T-helper 1 cell treated with Interleukin-12 subunit alpha and Interleukin-12 subunit beta and Interleukin-4 antibody, amounts not matched to agents 30 μg/mL and 1 μg/mL, for 36 hours (primary cell): ENCODE results near the gene PLA2G2C.

Experiments used
- H3K27ac Mint-ChIP-seq: one replicate; pipeline ENCODE4 v1.8.0; 2021; ENCODE audit warnings: mild to moderate bottlenecking, mixed read lengths
- H3K27me3 Mint-ChIP-seq: one replicate; pipeline ENCODE4 v1.8.0; 2021; ENCODE audit warnings: low read depth, mixed read lengths
- H3K36me3 Mint-ChIP-seq: one replicate; pipeline ENCODE4 v1.8.0; 2021; ENCODE audit warnings: low read depth, mixed read lengths
- H3K4me1 Mint-ChIP-seq: one replicate; pipeline ENCODE4 v1.8.0; 2021; ENCODE audit warnings: low read depth, mixed read lengths
- H3K4me3 Mint-ChIP-seq: one replicate; pipeline ENCODE4 v1.8.0; 2021; ENCODE audit warnings: mild to moderate bottlenecking, moderate library complexity, mixed read lengths
- H3K9me3 Mint-ChIP-seq: one replicate; pipeline ENCODE4 v1.8.0; 2021; ENCODE audit warnings: mixed read lengths

Gene PLA2G2C

GRCh38 chr1:20183035-20183434, 3.3 kb downstream of the PLA2G2C start:
- Mint-ChIP-seq H3K9me3 (peaks cover 14% of the 10 kb centered on the region), H3K4me1 (peaks cover 43% of the 10 kb centered on the region), H3K4me3 (no peak overlapping the region), H3K36me3 (peaks cover 9% of the 10 kb centered on the region), H3K27me3 (no peaks in the 10 kb centered on the region), H3K27ac (no peak overlapping the region)

GRCh38 chr1:20182415-20182814, 3.9 kb downstream of the PLA2G2C start:
- no peak overlapping the region for H3K27ac Mint-ChIP-seq
- no peaks in the 10 kb centered on the region for H3K27me3 Mint-ChIP-seq
- no peak overlapping the region for H3K4me3 Mint-ChIP-seq
- H3K4me1 Mint-ChIP-seq = peaks cover 36% of the 10 kb centered on the region
- H3K9me3 Mint-ChIP-seq = peaks cover 14% of the 10 kb centered on the region
- peaks cover 9% of the 10 kb centered on the region for H3K36me3 Mint-ChIP-seq

GRCh38 chr1:20180844-20181207, 5.5 kb downstream of the PLA2G2C start:
- Mint-ChIP-seq H3K27ac (no peak overlapping the region), H3K4me1 (peaks cover 25% of the 10 kb centered on the region), H3K9me3 (peaks cover 14% of the 10 kb centered on the region), H3K4me3 (no peak overlapping the region), H3K27me3 (no peaks in the 10 kb centered on the region), H3K36me3 (peaks cover 9% of the 10 kb centered on the region)

GRCh38 chr1:20180129-20180843, 6.0 kb downstream of the PLA2G2C start:
- Mint-ChIP-seq H3K9me3 (peaks cover 14% of the 10 kb centered on the region), H3K27me3 (no peaks in the 10 kb centered on the region), H3K4me3 (no peak overlapping the region), H3K27ac (no peak overlapping the region), H3K4me1 (peaks cover 25% of the 10 kb centered on the region), H3K36me3 (peaks cover 9% of the 10 kb centered on the region)

- H3K4me3 Mint-ChIP-seq = no peak overlapping the region
- H3K36me3 Mint-ChIP-seq = peaks cover 9% of the 10 kb centered on the region
- no peaks in the 10 kb centered on the region for H3K27me3 Mint-ChIP-seq
- no peak overlapping the region for H3K27ac Mint-ChIP-seq
- peaks cover 14% of the 10 kb centered on the region for H3K9me3 Mint-ChIP-seq
- H3K4me1 Mint-ChIP-seq = peaks cover 24% of the 10 kb centered on the region
These were observed 6.8 kb downstream of the PLA2G2C start for GRCh38 chr1:20179371-20180128.

GRCh38 chr1:20178634-20179370, 7.5 kb downstream of the PLA2G2C start:
- H3K9me3 Mint-ChIP-seq = peaks cover 14% of the 10 kb centered on the region
- peaks cover 19% of the 10 kb centered on the region for H3K4me1 Mint-ChIP-seq
- peaks cover 4% of the 10 kb centered on the region for H3K36me3 Mint-ChIP-seq
- H3K4me3 Mint-ChIP-seq = no peak overlapping the region
- H3K27ac Mint-ChIP-seq = no peak overlapping the region
- H3K27me3 Mint-ChIP-seq = no peaks in the 10 kb centered on the region

GRCh38 chr1:20174937-20175666, 11.2 kb downstream of the PLA2G2C start:
- Mint-ChIP-seq H3K27ac (peak overlapping the region; percentile 46), H3K4me3 (no peak overlapping the region), H3K36me3 (no peaks in the 10 kb centered on the region), H3K27me3 (no peaks in the 10 kb centered on the region), H3K9me3 (peaks cover 11% of the 10 kb centered on the region), H3K4me1 (peaks cover 21% of the 10 kb centered on the region)

- H3K4me1 Mint-ChIP-seq = peaks cover 25% of the 10 kb centered on the region
- no peak overlapping the region for H3K27ac Mint-ChIP-seq
- H3K27me3 Mint-ChIP-seq = no peaks in the 10 kb centered on the region
- H3K36me3 Mint-ChIP-seq = no peaks in the 10 kb centered on the region
- no peaks in the 10 kb centered on the region for H3K9me3 Mint-ChIP-seq
- no peak overlapping the region for H3K4me3 Mint-ChIP-seq
These were observed 14.2 kb downstream of the PLA2G2C start for GRCh38 chr1:20172033-20172590.

GRCh38 chr1:20169932-20170331, 16.4 kb downstream of the PLA2G2C start:
- H3K27me3 Mint-ChIP-seq = peaks cover 5% of the 10 kb centered on the region
- no peak overlapping the region for H3K4me3 Mint-ChIP-seq
- H3K4me1 Mint-ChIP-seq = peaks cover 19% of the 10 kb centered on the region
- no peak overlapping the region for H3K27ac Mint-ChIP-seq
- peaks cover 3% of the 10 kb centered on the region for H3K9me3 Mint-ChIP-seq
- no peaks in the 10 kb centered on the region for H3K36me3 Mint-ChIP-seq

GRCh38 chr1:20168564-20169491, 17.5 kb downstream of the PLA2G2C start:
- H3K4me3 Mint-ChIP-seq = no peak overlapping the region
- peaks cover 3% of the 10 kb centered on the region for H3K9me3 Mint-ChIP-seq
- no peak overlapping the region for H3K27ac Mint-ChIP-seq
- H3K36me3 Mint-ChIP-seq = peaks cover 1% of the 10 kb centered on the region
- peaks cover 5% of the 10 kb centered on the region for H3K27me3 Mint-ChIP-seq
- H3K4me1 Mint-ChIP-seq = peaks cover 15% of the 10 kb centered on the region

GRCh38 chr1:20167126-20167525, 19.2 kb downstream of the PLA2G2C start:
- Mint-ChIP-seq H3K4me1 (peaks cover 12% of the 10 kb centered on the region), H3K27me3 (peaks cover 5% of the 10 kb centered on the region), H3K4me3 (no peak overlapping the region), H3K27ac (no peak overlapping the region), H3K36me3 (peaks cover 1% of the 10 kb centered on the region), H3K9me3 (peaks cover 9% of the 10 kb centered on the region)

GRCh38 chr1:20166051-20166450, 20.3 kb downstream of the PLA2G2C start:
- Mint-ChIP-seq H3K9me3 (peaks cover 17% of the 10 kb centered on the region), H3K27ac (no peak overlapping the region), H3K4me1 (peaks cover 5% of the 10 kb centered on the region), H3K36me3 (peaks cover 1% of the 10 kb centered on the region), H3K27me3 (peaks cover 5% of the 10 kb centered on the region), H3K4me3 (no peak overlapping the region)

GRCh38 chr1:20165522-20165951, 20.8 kb downstream of the PLA2G2C start:
- Mint-ChIP-seq H3K4me1 (peaks cover 5% of the 10 kb centered on the region), H3K27ac (no peak overlapping the region), H3K27me3 (peaks cover 5% of the 10 kb centered on the region), H3K36me3 (peaks cover 1% of the 10 kb centered on the region), H3K4me3 (no peak overlapping the region), H3K9me3 (peaks cover 19% of the 10 kb centered on the region)
